Kidney epithelial cell (primary cell): ENCODE results near the gene GLRX5. TPM values are rescaled to one million over a fixed set of nuclear protein-coding genes. Genes with fewer than 3 reads are reported as not detected.
A peak's percentile ranks its signal among the peaks of the same experiment; 100 is the strongest.

Source experiments
- DNase-seq: peaks from one replicate; pipeline ENCODE4 v3.0.0-alpha.2; 2010; ENCODE audit warnings: low read depth
- H3K27me3 ChIP-seq: 2 replicates; pipeline ENCODE4 v1.6.0; 2011; ENCODE audit warnings: low read length; ENCODE audit not compliant: control insufficient read depth, insufficient read depth
- H3K36me3 ChIP-seq: 2 replicates; pipeline ENCODE4 v1.5.1; 2011; ENCODE audit warnings: low read length; ENCODE audit not compliant: control insufficient read depth, insufficient read depth
- H3K4me3 ChIP-seq: 2 replicates; pipeline ENCODE4 v1.5.1; 2011; ENCODE audit warnings: low read depth, mild to moderate bottlenecking, control low read depth, low read length
- total RNA-seq: library from RNA; depleted of rRNA; stranded (reverse); fragments of >200 nt; gene quantifications from 2 replicates; pipeline ENCODE4 v1.2.3, GENCODE V29; 2015
- TF ChIP-seq, protein P1 (sequence below): IDR thresholded peaks from 2 replicates; pipeline ENCODE4 v1.5.1; 2011; ENCODE audit warnings: mild to moderate bottlenecking, moderate library complexity, low read length, control low read depth, inconsistent platforms; ENCODE audit not compliant: insufficient read depth, poor library complexity, severe bottlenecking

GLRX5 gene
- total RNA-seq, 1 donor from 2014 or later = 48.3 TPM

DNA sequence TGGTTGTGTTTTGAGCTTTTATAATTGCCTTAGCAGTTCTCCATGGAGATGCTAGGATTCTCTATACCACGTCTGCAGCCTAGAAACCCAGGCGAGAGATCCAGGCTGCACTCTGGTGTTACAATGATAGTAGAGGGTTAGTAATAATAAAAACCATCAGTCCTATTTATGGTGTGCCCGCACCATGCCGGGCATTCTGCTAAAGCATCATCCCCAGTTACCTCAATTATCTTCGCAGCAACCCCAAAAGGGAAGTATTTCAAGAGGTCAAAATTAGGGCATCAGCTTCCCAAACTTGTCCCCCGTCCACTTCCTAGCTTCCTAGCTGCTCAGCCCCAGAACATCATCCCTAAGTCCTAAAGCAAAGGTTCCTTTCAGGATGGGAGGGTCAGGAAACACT is 21.6 kb upstream of the GLRX5 start:
- peaks cover 18% of the 10 kb centered on the region for H3K27me3 ChIP-seq
- no peak for DNase-seq
- no peak overlapping the region for H3K4me3 ChIP-seq
- TF ChIP-seq, protein P1, sequence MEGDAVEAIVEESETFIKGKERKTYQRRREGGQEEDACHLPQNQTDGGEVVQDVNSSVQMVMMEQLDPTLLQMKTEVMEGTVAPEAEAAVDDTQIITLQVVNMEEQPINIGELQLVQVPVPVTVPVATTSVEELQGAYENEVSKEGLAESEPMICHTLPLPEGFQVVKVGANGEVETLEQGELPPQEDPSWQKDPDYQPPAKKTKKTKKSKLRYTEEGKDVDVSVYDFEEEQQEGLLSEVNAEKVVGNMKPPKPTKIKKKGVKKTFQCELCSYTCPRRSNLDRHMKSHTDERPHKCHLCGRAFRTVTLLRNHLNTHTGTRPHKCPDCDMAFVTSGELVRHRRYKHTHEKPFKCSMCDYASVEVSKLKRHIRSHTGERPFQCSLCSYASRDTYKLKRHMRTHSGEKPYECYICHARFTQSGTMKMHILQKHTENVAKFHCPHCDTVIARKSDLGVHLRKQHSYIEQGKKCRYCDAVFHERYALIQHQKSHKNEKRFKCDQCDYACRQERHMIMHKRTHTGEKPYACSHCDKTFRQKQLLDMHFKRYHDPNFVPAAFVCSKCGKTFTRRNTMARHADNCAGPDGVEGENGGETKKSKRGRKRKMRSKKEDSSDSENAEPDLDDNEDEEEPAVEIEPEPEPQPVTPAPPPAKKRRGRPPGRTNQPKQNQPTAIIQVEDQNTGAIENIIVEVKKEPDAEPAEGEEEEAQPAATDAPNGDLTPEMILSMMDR = no peak
- H3K36me3 ChIP-seq = no peaks in the 10 kb centered on the region

DNA sequence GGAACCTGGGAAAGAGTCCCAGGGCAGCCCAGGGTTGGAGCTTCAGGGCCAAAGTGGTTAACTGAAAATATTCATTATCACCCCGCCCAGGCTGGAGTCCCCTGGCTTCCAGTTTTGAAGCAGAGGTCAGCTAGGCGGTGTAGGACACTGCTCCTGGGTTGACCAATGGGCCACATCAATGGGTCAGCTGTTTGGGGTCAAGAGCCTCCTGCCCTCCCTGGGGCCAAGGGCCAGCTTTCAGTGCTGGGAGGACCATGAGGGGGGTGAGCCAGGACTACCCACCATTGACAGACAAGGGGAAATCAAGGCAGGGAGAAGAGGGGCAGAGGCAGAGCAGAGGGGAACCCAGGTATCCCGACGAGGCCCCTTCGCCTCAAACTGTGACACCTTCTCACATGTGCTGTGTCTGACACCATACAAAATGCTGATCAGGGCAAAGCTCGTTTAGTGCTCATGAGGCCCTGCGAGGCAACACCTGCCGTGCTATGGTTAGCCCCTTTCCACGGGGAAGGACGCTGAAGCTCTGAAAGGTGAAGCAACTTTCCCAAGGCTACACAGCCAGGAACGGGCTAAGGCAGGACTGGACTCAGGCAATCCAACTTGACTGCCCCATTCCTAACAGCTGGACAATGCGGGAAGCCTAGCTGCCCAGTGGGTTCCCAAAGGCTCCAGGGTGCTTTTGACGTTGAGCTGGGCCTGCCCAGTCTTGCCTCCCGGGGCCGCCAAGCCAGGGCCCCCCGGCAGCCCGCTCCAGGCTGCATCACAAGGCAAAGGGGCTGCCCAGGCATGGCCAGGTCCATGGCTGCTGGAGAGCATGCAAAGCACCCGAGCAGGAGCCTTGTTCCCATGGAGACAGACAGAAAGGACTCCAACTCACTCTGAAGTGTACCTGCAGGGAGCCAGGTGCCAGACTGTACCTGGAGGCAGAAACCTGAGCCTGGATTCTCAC is 20.4 kb upstream of the GLRX5 start:
- no peak for DNase-seq
- H3K4me3 ChIP-seq = no peak overlapping the region
- H3K27me3 ChIP-seq = peaks cover 16% of the 10 kb centered on the region
- H3K36me3 ChIP-seq = no peaks in the 10 kb centered on the region
- TF ChIP-seq, protein P1 = no peak

- H3K36me3 ChIP-seq = no peaks in the 10 kb centered on the region
- H3K4me3 ChIP-seq = no peak overlapping the region
- H3K27me3 ChIP-seq = peaks cover 16% of the 10 kb centered on the region
- TF ChIP-seq, protein P1 = no peak
- no peak for DNase-seq
Measured at GRCh38 chr14:95515080-95515489, 19.8 kb upstream of the GLRX5 start.

GRCh38 chr14:95515596-95516552 is 19.0 kb upstream of the GLRX5 start:
- peak overlapping the region; percentile 35 for H3K4me3 ChIP-seq
- DNase-seq = no peak
- H3K27me3 ChIP-seq = peaks cover 16% of the 10 kb centered on the region
- TF ChIP-seq, protein P1 = no peak
- no peaks in the 10 kb centered on the region for H3K36me3 ChIP-seq

GRCh38 chr14:95516554-95517181 is 18.2 kb upstream of the GLRX5 start, which contains the start of gene SYNE3:
Gene SYNE3, minus strand, starts transcription at chr14:95516650. Its CDS starts 40,829 bp downstream, at chr14:95475821.
- peaks cover 16% of the 10 kb centered on the region for H3K27me3 ChIP-seq
- H3K36me3 ChIP-seq = no peaks in the 10 kb centered on the region
- TF ChIP-seq, protein P1 = no peak
- no peak for DNase-seq
- peak within 1 kb of the TSS; percentile 35 for H3K4me3 ChIP-seq
